NCI-H226 (cell line): ENCODE results near the gene TUBGCP3.
"Not testable (repeated sequence)": the region's sequence is repeated elsewhere in the genome, so short reads cannot be mapped to it uniquely, and the experiment has no call there.

ENCODE experiments used
- DNase-seq: peaks from one replicate; pipeline ENCODE4 v3.0.0-alpha.2; 2015

Gene TUBGCP3

GRCh38 chr13:112525356-112525945 lies 62.5 kb downstream of the TUBGCP3 start:
- no peak for DNase-seq

GRCh38 chr13:112522578-112522977 lies 65.4 kb downstream of the TUBGCP3 start:
- no peak for DNase-seq

- DNase-seq: no peak
Observed at GRCh38 chr13:112521073-112521685, 66.8 kb downstream of the TUBGCP3 start.

GRCh38 chr13:112519517-112520060 lies 68.4 kb downstream of the TUBGCP3 start:
- DNase-seq: no peak

- no peak for DNase-seq
Observed at GRCh38 chr13:112516218-112516617, 71.7 kb downstream of the TUBGCP3 start.

GRCh38 chr13:112513761-112514160 lies 74.2 kb downstream of the TUBGCP3 start:
- no peak for DNase-seq

GRCh38 chr13:112510987-112511685 lies 76.8 kb downstream of the TUBGCP3 start:
- DNase-seq: no peak

- peak; percentile 31 for DNase-seq
Observed at GRCh38 chr13:112510002-112510780, 77.8 kb downstream of the TUBGCP3 start.

- no peak for DNase-seq
Observed at GRCh38 chr13:112509190-112509589, 78.8 kb downstream of the TUBGCP3 start.

GRCh38 chr13:112506046-112506445 lies 81.9 kb downstream of the TUBGCP3 start:
- DNase-seq: no peak

GRCh38 chr13:112496166-112496565 lies 91.8 kb downstream of the TUBGCP3 start:
- no peak for DNase-seq

GRCh38 chr13:112495465-112495864 lies 92.5 kb downstream of the TUBGCP3 start:
- DNase-seq: no peak

GRCh38 chr13:112489199-112489598 lies 98.8 kb downstream of the TUBGCP3 start:
- no peak for DNase-seq

- DNase-seq: not testable (repeated sequence)
Observed at GRCh38 chr13:112488343-112489050, 99.5 kb downstream of the TUBGCP3 start.

- DNase-seq: no peak
Observed at GRCh38 chr13:112487127-112487517, 100.8 kb downstream of the TUBGCP3 start.

- DNase-seq: no peak
Observed at GRCh38 chr13:112486386-112487126, 101.4 kb downstream of the TUBGCP3 start.

- DNase-seq: not testable (repeated sequence)
Observed at GRCh38 chr13:112485814-112486213, 102.1 kb downstream of the TUBGCP3 start.

- no peak for DNase-seq
Observed at GRCh38 chr13:112483299-112483698, 104.7 kb downstream of the TUBGCP3 start.

GRCh38 chr13:112481458-112481857 lies 106.5 kb downstream of the TUBGCP3 start:
- no peak for DNase-seq

- no peak for DNase-seq
Observed at GRCh38 chr13:112479389-112479788, 108.6 kb downstream of the TUBGCP3 start.

- no peak for DNase-seq
Observed at GRCh38 chr13:112477070-112477619, 110.8 kb downstream of the TUBGCP3 start.
